ENCODE results near the gene PTGFRN.
"Not testable (repeated sequence)": the region's sequence is repeated elsewhere in the genome, so short reads cannot be mapped to it uniquely, and the experiment has no call there.

The PTGFRN gene

GRCh38 chr1:116938216-116938615, 28.5 kb downstream of the PTGFRN start:
- DNase-seq (ENCODE audit: insufficient read length): no peak
- FAIRE-seq: no peak
- TF ChIP-seq POLR2A (IDR thresholded peaks at IDR 0.05; ENCODE audit: low read depth, low read length): no peak
- TF ChIP-seq POLR2AphosphoS5 (IDR thresholded peaks at IDR 0.05; ENCODE audit: low read depth, low read length): no peak
- TF ChIP-seq TAF1 (IDR thresholded peaks at IDR 0.05; ENCODE audit: borderline replicate concordance, low read depth, low read length): no peak

- FAIRE-seq; DNase-seq (ENCODE audit: insufficient read length): not testable (repeated sequence)
Measured at GRCh38 chr1:116939780-116940543, 30.2 kb downstream of the PTGFRN start.

- FAIRE-seq (no peak), DNase-seq (ENCODE audit: insufficient read length) (no peak)
- TF ChIP-seq POLR2A (IDR thresholded peaks at IDR 0.05; ENCODE audit: low read depth, low read length) (no peak), POLR2AphosphoS5 (IDR thresholded peaks at IDR 0.05; ENCODE audit: low read depth, low read length) (no peak), TAF1 (IDR thresholded peaks at IDR 0.05; ENCODE audit: borderline replicate concordance, low read depth, low read length) (no peak)
Measured at GRCh38 chr1:116940814-116941599, 31.3 kb downstream of the PTGFRN start.

- DNase-seq (ENCODE audit: insufficient read length) (no peak), FAIRE-seq (no peak)
- TF ChIP-seq POLR2A (IDR thresholded peaks at IDR 0.05; ENCODE audit: low read depth, low read length) (no peak), POLR2AphosphoS5 (IDR thresholded peaks at IDR 0.05; ENCODE audit: low read depth, low read length) (no peak), TAF1 (IDR thresholded peaks at IDR 0.05; ENCODE audit: borderline replicate concordance, low read depth, low read length) (no peak)
Measured at GRCh38 chr1:116941670-116942069, 32.0 kb downstream of the PTGFRN start.

GRCh38 chr1:116942344-116942743, 32.6 kb downstream of the PTGFRN start:
- FAIRE-seq (no peak), DNase-seq (ENCODE audit: insufficient read length) (no peak)
- TF ChIP-seq TAF1 (IDR thresholded peaks at IDR 0.05; ENCODE audit: borderline replicate concordance, low read depth, low read length) (no peak), POLR2AphosphoS5 (IDR thresholded peaks at IDR 0.05; ENCODE audit: low read depth, low read length) (no peak), POLR2A (IDR thresholded peaks at IDR 0.05; ENCODE audit: low read depth, low read length) (no peak)

GRCh38 chr1:116943438-116943837, 33.7 kb downstream of the PTGFRN start:
- no peak for DNase-seq (ENCODE audit: insufficient read length)
- FAIRE-seq: no peak
- TF ChIP-seq POLR2AphosphoS5 (IDR thresholded peaks at IDR 0.05; ENCODE audit: low read depth, low read length) (no peak), TAF1 (IDR thresholded peaks at IDR 0.05; ENCODE audit: borderline replicate concordance, low read depth, low read length) (no peak), POLR2A (IDR thresholded peaks at IDR 0.05; ENCODE audit: low read depth, low read length) (no peak)

GRCh38 chr1:116944613-116945012, 34.9 kb downstream of the PTGFRN start:
- no peak for DNase-seq (ENCODE audit: insufficient read length)
- TF ChIP-seq POLR2AphosphoS5 (IDR thresholded peaks at IDR 0.05; ENCODE audit: low read depth, low read length) (no peak), TAF1 (IDR thresholded peaks at IDR 0.05; ENCODE audit: borderline replicate concordance, low read depth, low read length) (no peak), POLR2A (IDR thresholded peaks at IDR 0.05; ENCODE audit: low read depth, low read length) (no peak)
- no peak for FAIRE-seq

- FAIRE-seq: no peak
- no peak for DNase-seq (ENCODE audit: insufficient read length)
- TF ChIP-seq POLR2AphosphoS5 (IDR thresholded peaks at IDR 0.05; ENCODE audit: low read depth, low read length): no peak
- no peak for TF ChIP-seq POLR2A (IDR thresholded peaks at IDR 0.05; ENCODE audit: low read depth, low read length)
- TF ChIP-seq TAF1 (IDR thresholded peaks at IDR 0.05; ENCODE audit: borderline replicate concordance, low read depth, low read length): no peak
Measured at GRCh38 chr1:116945421-116945820, 35.7 kb downstream of the PTGFRN start.

- no peak for TF ChIP-seq POLR2AphosphoS5 (IDR thresholded peaks at IDR 0.05; ENCODE audit: low read depth, low read length)
- no peak for TF ChIP-seq TAF1 (IDR thresholded peaks at IDR 0.05; ENCODE audit: borderline replicate concordance, low read depth, low read length)
- no peak for TF ChIP-seq POLR2A (IDR thresholded peaks at IDR 0.05; ENCODE audit: low read depth, low read length)
- DNase-seq (ENCODE audit: insufficient read length) (no peak), FAIRE-seq (no peak)
Measured at GRCh38 chr1:116945996-116946395, 36.3 kb downstream of the PTGFRN start.

- DNase-seq (ENCODE audit: insufficient read length): no peak
- TF ChIP-seq POLR2A (IDR thresholded peaks at IDR 0.05; ENCODE audit: low read depth, low read length): no peak
- no peak for TF ChIP-seq TAF1 (IDR thresholded peaks at IDR 0.05; ENCODE audit: borderline replicate concordance, low read depth, low read length)
- no peak for TF ChIP-seq POLR2AphosphoS5 (IDR thresholded peaks at IDR 0.05; ENCODE audit: low read depth, low read length)
- no peak for FAIRE-seq
Measured at GRCh38 chr1:116947092-116947860, 37.6 kb downstream of the PTGFRN start.

GRCh38 chr1:116948046-116948445, 38.3 kb downstream of the PTGFRN start:
- FAIRE-seq: no peak
- TF ChIP-seq TAF1 (IDR thresholded peaks at IDR 0.05; ENCODE audit: borderline replicate concordance, low read depth, low read length): no peak
- no peak for TF ChIP-seq POLR2A (IDR thresholded peaks at IDR 0.05; ENCODE audit: low read depth, low read length)
- TF ChIP-seq POLR2AphosphoS5 (IDR thresholded peaks at IDR 0.05; ENCODE audit: low read depth, low read length): no peak
- DNase-seq (ENCODE audit: insufficient read length): no peak

Measured in GM12892 (cell line).